AG09319 (cell line): ENCODE data around the gene TSPYL1.

Experiments
- DNase-seq: peaks from one replicate; pipeline ENCODE4 v3.0.0-alpha.2; 2010; ENCODE audit warnings: low read depth; ENCODE audit errors: extremely low read depth
- TF ChIP-seq, protein P1 (sequence below): IDR thresholded peaks from 2 replicates; pipeline ENCODE4 v1.5.1; 2011; ENCODE audit warnings: low read depth, mild to moderate bottlenecking, inconsistent platforms, low read length, moderate library complexity

The TSPYL1 gene

DNA sequence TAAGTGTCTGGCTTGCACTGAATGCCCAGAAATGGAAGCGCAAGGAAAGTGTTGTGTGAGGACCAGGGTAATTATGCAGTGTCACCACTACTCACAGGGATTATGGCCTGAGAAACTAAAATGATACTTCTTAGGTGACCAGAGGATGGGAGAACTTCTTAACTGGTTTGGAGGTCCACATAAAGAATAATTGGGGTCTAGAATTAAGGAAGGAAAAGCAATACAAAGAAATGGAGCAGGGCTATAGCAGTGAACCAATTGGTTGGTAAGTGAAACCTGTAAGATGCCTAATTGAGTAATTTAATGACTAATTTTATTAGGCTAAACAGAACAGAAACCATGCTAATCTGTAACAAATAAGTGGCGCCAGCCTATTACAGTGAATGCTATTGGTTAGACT is 31.2 kb downstream of the TSPYL1 start:
- TF ChIP-seq, protein P1, sequence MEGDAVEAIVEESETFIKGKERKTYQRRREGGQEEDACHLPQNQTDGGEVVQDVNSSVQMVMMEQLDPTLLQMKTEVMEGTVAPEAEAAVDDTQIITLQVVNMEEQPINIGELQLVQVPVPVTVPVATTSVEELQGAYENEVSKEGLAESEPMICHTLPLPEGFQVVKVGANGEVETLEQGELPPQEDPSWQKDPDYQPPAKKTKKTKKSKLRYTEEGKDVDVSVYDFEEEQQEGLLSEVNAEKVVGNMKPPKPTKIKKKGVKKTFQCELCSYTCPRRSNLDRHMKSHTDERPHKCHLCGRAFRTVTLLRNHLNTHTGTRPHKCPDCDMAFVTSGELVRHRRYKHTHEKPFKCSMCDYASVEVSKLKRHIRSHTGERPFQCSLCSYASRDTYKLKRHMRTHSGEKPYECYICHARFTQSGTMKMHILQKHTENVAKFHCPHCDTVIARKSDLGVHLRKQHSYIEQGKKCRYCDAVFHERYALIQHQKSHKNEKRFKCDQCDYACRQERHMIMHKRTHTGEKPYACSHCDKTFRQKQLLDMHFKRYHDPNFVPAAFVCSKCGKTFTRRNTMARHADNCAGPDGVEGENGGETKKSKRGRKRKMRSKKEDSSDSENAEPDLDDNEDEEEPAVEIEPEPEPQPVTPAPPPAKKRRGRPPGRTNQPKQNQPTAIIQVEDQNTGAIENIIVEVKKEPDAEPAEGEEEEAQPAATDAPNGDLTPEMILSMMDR = no peak
- no peak for DNase-seq

DNA sequence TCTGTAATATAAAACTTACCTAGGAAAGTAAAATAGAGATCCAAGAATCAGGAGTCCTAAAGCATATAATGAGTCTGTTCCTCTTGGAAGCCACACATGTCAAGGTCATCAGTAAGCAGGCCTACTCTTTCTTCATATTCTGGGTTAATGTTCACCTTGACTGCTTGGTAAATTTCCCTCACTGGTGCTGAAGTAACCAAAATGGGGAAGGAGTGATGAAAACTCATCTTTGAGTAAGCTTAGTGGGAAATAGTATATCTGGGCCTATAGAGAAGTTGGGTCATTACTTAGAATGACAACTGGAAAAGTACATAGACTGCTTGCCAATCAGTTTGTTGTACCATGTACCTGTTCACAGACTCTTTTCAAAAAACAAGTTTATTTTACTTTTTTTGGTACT is 32.4 kb downstream of the TSPYL1 start:
- TF ChIP-seq, protein P1 = no peak
- DNase-seq = no peak

DNA sequence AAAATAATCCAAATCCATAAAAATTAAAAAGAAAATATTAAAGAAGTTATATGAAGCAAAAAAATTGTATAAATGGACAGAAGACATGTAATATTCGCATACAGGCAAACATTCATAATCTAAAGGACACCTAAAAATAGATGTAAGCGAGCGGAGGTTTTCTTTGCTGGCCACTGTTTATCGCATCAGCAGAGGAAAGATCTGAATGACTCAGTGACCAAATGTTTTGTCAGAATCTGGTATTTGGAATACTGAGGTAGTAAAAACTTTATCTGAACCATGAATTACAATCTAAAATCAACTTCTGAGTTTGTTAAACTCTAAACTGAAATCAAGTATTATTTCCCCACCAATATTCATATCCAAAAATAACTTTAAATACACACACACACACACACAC is 33.6 kb downstream of the TSPYL1 start:
- DNase-seq = no peak
- TF ChIP-seq, protein P1 = no peak

DNA sequence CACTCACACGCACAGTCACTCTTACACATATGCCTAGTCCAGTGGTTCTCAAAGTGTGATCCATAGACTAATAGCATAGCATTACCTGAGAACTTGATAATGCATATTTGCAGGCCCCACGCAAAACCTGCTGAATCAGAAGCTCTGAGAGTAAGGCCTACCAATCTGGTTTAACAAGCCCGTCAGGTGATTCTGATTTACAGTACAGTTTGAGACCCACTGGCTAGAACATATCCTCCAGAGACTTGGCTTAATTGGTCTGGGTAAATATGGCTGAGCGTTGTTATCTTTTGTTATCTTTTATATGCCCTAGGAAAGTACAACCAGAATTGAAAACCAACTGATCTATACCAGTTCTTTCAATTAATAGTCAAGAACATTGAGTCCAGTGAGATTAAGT is 35.4 kb downstream of the TSPYL1 start:
- no peak for DNase-seq
- TF ChIP-seq, protein P1 = no peak

DNA sequence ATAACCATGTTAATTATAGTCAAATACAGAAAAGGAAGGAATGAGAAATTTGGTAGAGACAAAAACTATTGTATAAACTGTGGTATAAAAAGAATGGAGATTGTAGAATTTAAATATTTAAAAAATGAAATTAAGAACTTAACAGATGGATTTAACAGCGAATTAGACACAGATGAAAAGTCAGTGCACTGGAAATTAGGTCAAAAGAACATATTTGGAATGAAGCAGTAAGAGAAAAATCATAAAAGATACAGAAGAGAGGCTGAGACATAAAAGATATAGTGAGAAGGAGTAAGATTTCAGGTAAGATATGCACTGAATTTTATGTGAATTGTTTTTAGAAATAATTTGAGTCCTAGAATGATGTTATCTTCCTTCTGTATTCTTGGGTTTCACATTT is 39.9 kb downstream of the TSPYL1 start:
- DNase-seq = no peak
- TF ChIP-seq, protein P1 = no peak

DNA sequence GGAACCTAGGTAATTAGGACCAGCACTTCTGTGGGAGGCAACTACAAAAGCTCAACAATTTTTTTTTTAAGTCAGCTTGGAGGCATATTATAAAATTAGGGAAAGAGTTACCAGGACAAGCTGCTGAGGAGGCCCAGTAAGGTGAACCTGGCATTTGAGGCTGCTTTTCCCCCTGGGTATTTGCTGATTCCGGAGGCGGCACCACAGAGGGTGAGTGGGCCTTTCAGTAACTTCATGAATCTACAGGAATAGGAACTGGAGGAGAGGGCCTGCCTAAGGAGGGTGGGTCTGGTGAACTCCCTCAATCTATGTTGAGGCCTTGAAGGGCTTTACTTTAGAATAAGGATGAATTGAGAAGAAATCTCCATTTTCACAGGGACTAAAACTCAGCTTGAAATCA is 40.5 kb downstream of the TSPYL1 start:
- DNase-seq = no peak
- TF ChIP-seq, protein P1 = no peak

DNA sequence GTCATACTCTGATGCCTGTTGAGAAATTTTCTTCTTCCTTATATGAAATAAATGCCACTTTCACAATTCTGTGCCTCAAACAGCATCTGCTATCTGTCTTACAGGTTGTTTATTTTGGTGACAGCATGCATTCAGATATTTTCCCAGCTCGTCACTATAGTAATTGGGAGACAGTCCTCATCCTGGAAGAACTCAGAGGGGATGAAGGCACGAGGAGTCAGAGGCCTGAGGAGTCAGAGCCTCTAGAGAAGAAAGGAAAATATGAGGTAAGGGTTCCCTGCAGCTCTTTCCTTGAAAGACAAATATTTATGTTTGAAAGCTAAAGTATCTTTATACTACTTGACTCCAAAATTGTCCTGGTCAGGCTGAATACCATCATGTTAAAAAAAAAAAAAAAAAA is 41.6 kb downstream of the TSPYL1 start:
- TF ChIP-seq, protein P1 = no peak
- DNase-seq = no peak
